ENCODE results near the gene EXOC3.

Gene EXOC3

GRCh38 chr5:458547-459353 lies 15.8 kb downstream of the EXOC3 start:
- no peak overlapping the region for H3K4me3 ChIP-seq (ENCODE audit: low read depth, low read length)
- H3K9me3 ChIP-seq (ENCODE audit: control insufficient read depth, insufficient read depth, low read length): no peaks in the 10 kb centered on the region
- no peaks in the 10 kb centered on the region for H3K27me3 ChIP-seq (ENCODE audit: control insufficient read depth, insufficient read depth, low read length)
- H3K36me3 ChIP-seq (ENCODE audit: control insufficient read depth, insufficient read depth, low read length): peaks cover 31% of the 10 kb centered on the region
- peaks cover 4% of the 10 kb centered on the region for H3K4me1 ChIP-seq (ENCODE audit: control insufficient read depth, insufficient read depth, low read length)
- no peak overlapping the region for H3K9ac ChIP-seq (ENCODE audit: low read depth, low read length)

GRCh38 chr5:459562-460272 lies 16.7 kb downstream of the EXOC3 start:
- no peaks in the 10 kb centered on the region for H3K9me3 ChIP-seq (ENCODE audit: control insufficient read depth, insufficient read depth, low read length)
- no peak overlapping the region for H3K9ac ChIP-seq (ENCODE audit: low read depth, low read length)
- peaks cover 4% of the 10 kb centered on the region for H3K4me1 ChIP-seq (ENCODE audit: control insufficient read depth, insufficient read depth, low read length)
- no peaks in the 10 kb centered on the region for H3K27me3 ChIP-seq (ENCODE audit: control insufficient read depth, insufficient read depth, low read length)
- H3K4me3 ChIP-seq (ENCODE audit: low read depth, low read length): no peak overlapping the region
- peaks cover 28% of the 10 kb centered on the region for H3K36me3 ChIP-seq (ENCODE audit: control insufficient read depth, insufficient read depth, low read length)

- no peaks in the 10 kb centered on the region for H3K27me3 ChIP-seq (ENCODE audit: control insufficient read depth, insufficient read depth, low read length)
- peaks cover 28% of the 10 kb centered on the region for H3K36me3 ChIP-seq (ENCODE audit: control insufficient read depth, insufficient read depth, low read length)
- H3K4me3 ChIP-seq (ENCODE audit: low read depth, low read length): no peak overlapping the region
- no peaks in the 10 kb centered on the region for H3K9me3 ChIP-seq (ENCODE audit: control insufficient read depth, insufficient read depth, low read length)
- no peaks in the 10 kb centered on the region for H3K4me1 ChIP-seq (ENCODE audit: control insufficient read depth, insufficient read depth, low read length)
- H3K9ac ChIP-seq (ENCODE audit: low read depth, low read length): no peak overlapping the region
These were observed 17.3 kb downstream of the EXOC3 start for GRCh38 chr5:460273-460625.

GRCh38 chr5:462051-462481 lies 19.1 kb downstream of the EXOC3 start:
- H3K4me3 ChIP-seq (ENCODE audit: low read depth, low read length): no peak overlapping the region
- H3K9me3 ChIP-seq (ENCODE audit: control insufficient read depth, insufficient read depth, low read length): no peaks in the 10 kb centered on the region
- no peaks in the 10 kb centered on the region for H3K27me3 ChIP-seq (ENCODE audit: control insufficient read depth, insufficient read depth, low read length)
- H3K9ac ChIP-seq (ENCODE audit: low read depth, low read length): no peak overlapping the region
- peaks cover 18% of the 10 kb centered on the region for H3K36me3 ChIP-seq (ENCODE audit: control insufficient read depth, insufficient read depth, low read length)
- H3K4me1 ChIP-seq (ENCODE audit: control insufficient read depth, insufficient read depth, low read length): no peaks in the 10 kb centered on the region

- no peak overlapping the region for H3K9ac ChIP-seq (ENCODE audit: low read depth, low read length)
- H3K27me3 ChIP-seq (ENCODE audit: control insufficient read depth, insufficient read depth, low read length): no peaks in the 10 kb centered on the region
- no peak overlapping the region for H3K4me3 ChIP-seq (ENCODE audit: low read depth, low read length)
- no peaks in the 10 kb centered on the region for H3K4me1 ChIP-seq (ENCODE audit: control insufficient read depth, insufficient read depth, low read length)
- H3K9me3 ChIP-seq (ENCODE audit: control insufficient read depth, insufficient read depth, low read length): no peaks in the 10 kb centered on the region
- H3K36me3 ChIP-seq (ENCODE audit: control insufficient read depth, insufficient read depth, low read length): peaks cover 11% of the 10 kb centered on the region
These were observed 20.3 kb downstream of the EXOC3 start for GRCh38 chr5:463301-463700.

GRCh38 chr5:463952-464351 lies 21.0 kb downstream of the EXOC3 start:
- H3K9ac ChIP-seq (ENCODE audit: low read depth, low read length): no peak overlapping the region
- H3K27me3 ChIP-seq (ENCODE audit: control insufficient read depth, insufficient read depth, low read length): no peaks in the 10 kb centered on the region
- peaks cover 11% of the 10 kb centered on the region for H3K36me3 ChIP-seq (ENCODE audit: control insufficient read depth, insufficient read depth, low read length)
- no peak overlapping the region for H3K4me3 ChIP-seq (ENCODE audit: low read depth, low read length)
- H3K9me3 ChIP-seq (ENCODE audit: control insufficient read depth, insufficient read depth, low read length): no peaks in the 10 kb centered on the region
- no peaks in the 10 kb centered on the region for H3K4me1 ChIP-seq (ENCODE audit: control insufficient read depth, insufficient read depth, low read length)

- H3K9me3 ChIP-seq (ENCODE audit: control insufficient read depth, insufficient read depth, low read length): no peaks in the 10 kb centered on the region
- no peaks in the 10 kb centered on the region for H3K27me3 ChIP-seq (ENCODE audit: control insufficient read depth, insufficient read depth, low read length)
- no peaks in the 10 kb centered on the region for H3K4me1 ChIP-seq (ENCODE audit: control insufficient read depth, insufficient read depth, low read length)
- no peak overlapping the region for H3K4me3 ChIP-seq (ENCODE audit: low read depth, low read length)
- no peak overlapping the region for H3K9ac ChIP-seq (ENCODE audit: low read depth, low read length)
- H3K36me3 ChIP-seq (ENCODE audit: control insufficient read depth, insufficient read depth, low read length): peaks cover 11% of the 10 kb centered on the region
These were observed 21.5 kb downstream of the EXOC3 start for GRCh38 chr5:464446-464842.

GRCh38 chr5:464843-465590 lies 22.0 kb downstream of the EXOC3 start:
- peaks cover 8% of the 10 kb centered on the region for H3K36me3 ChIP-seq (ENCODE audit: control insufficient read depth, insufficient read depth, low read length)
- no peak overlapping the region for H3K9ac ChIP-seq (ENCODE audit: low read depth, low read length)
- no peak overlapping the region for H3K4me3 ChIP-seq (ENCODE audit: low read depth, low read length)

GRCh38 chr5:465591-466403 lies 22.8 kb downstream of the EXOC3 start:
- Histone ChIP-seq H3K9ac (ENCODE audit: low read depth, low read length) (no peak overlapping the region), H3K4me3 (ENCODE audit: low read depth, low read length) (no peak overlapping the region), H3K4me1 (ENCODE audit: control insufficient read depth, insufficient read depth, low read length) (no peaks in the 10 kb centered on the region), H3K27me3 (ENCODE audit: control insufficient read depth, insufficient read depth, low read length) (no peaks in the 10 kb centered on the region), H3K36me3 (ENCODE audit: control insufficient read depth, insufficient read depth, low read length) (peaks cover 8% of the 10 kb centered on the region), H3K9me3 (ENCODE audit: control insufficient read depth, insufficient read depth, low read length) (no peaks in the 10 kb centered on the region)

More at GRCh38 chr5:464843-465590, 22.0 kb downstream of the EXOC3 start:
- H3K9me3 ChIP-seq (ENCODE audit: control insufficient read depth, insufficient read depth, low read length): no peaks in the 10 kb centered on the region
- H3K27me3 ChIP-seq (ENCODE audit: control insufficient read depth, insufficient read depth, low read length): no peaks in the 10 kb centered on the region
- H3K4me1 ChIP-seq (ENCODE audit: control insufficient read depth, insufficient read depth, low read length): no peaks in the 10 kb centered on the region

- Histone ChIP-seq H3K4me1 (ENCODE audit: control insufficient read depth, insufficient read depth, low read length) (no peaks in the 10 kb centered on the region), H3K27me3 (ENCODE audit: control insufficient read depth, insufficient read depth, low read length) (no peaks in the 10 kb centered on the region), H3K9me3 (ENCODE audit: control insufficient read depth, insufficient read depth, low read length) (no peaks in the 10 kb centered on the region), H3K4me3 (ENCODE audit: low read depth, low read length) (no peak overlapping the region), H3K36me3 (ENCODE audit: control insufficient read depth, insufficient read depth, low read length) (peaks cover 8% of the 10 kb centered on the region), H3K9ac (ENCODE audit: low read depth, low read length) (no peak overlapping the region)
These were observed 23.8 kb downstream of the EXOC3 start for GRCh38 chr5:466661-467310.

- Histone ChIP-seq H3K4me1 (ENCODE audit: control insufficient read depth, insufficient read depth, low read length) (no peaks in the 10 kb centered on the region), H3K4me3 (ENCODE audit: low read depth, low read length) (no peak overlapping the region), H3K9me3 (ENCODE audit: control insufficient read depth, insufficient read depth, low read length) (no peaks in the 10 kb centered on the region), H3K36me3 (ENCODE audit: control insufficient read depth, insufficient read depth, low read length) (no peaks in the 10 kb centered on the region), H3K9ac (ENCODE audit: low read depth, low read length) (no peak overlapping the region), H3K27me3 (ENCODE audit: control insufficient read depth, insufficient read depth, low read length) (no peaks in the 10 kb centered on the region)
These were observed 25.4 kb downstream of the EXOC3 start for GRCh38 chr5:468401-468800.
